Activated T-cell treated with anti-CD3 and anti-CD28 coated beads for 24 hours (primary cell): ENCODE results near the gene SLC46A1.

ENCODE experiments used
- DNase-seq: peaks from one replicate; pipeline ENCODE4 v3.0.0-alpha.2; 2020; ENCODE audit warnings: low read depth

The SLC46A1 gene

GRCh38 chr17:28379814-28380801 lies 25.9 kb downstream of the SLC46A1 start:
- no peak for DNase-seq

- no peak for DNase-seq
Measured at GRCh38 chr17:28372945-28373274, 33.1 kb downstream of the SLC46A1 start.

- no peak for DNase-seq
Measured at GRCh38 chr17:28372203-28372944, 33.6 kb downstream of the SLC46A1 start.

- peak; percentile 83 for DNase-seq
Measured at GRCh38 chr17:28371245-28372202, 34.5 kb downstream of the SLC46A1 start, which contains the start of gene SARM1. SARM1 (plus strand) TSS chr17:28371694; CDS start chr17:28372033, 339 bp downstream.

GRCh38 chr17:28370744-28371103 lies 35.3 kb downstream of the SLC46A1 start:
- no peak for DNase-seq

GRCh38 chr17:28370035-28370743 lies 35.8 kb downstream of the SLC46A1 start, which contains the start of gene VTN:
VTN (minus strand) TSS chr17:28370307; CDS start chr17:28370203, 104 bp downstream.
- DNase-seq = no peak

- no peak for DNase-seq
Measured at GRCh38 chr17:28369684-28370034, 36.4 kb downstream of the SLC46A1 start.

- no peak for DNase-seq
Measured at GRCh38 chr17:28368915-28369683, 36.9 kb downstream of the SLC46A1 start.

- DNase-seq = no peak
Measured at GRCh38 chr17:28368306-28368831, 37.6 kb downstream of the SLC46A1 start.

- DNase-seq = no peak
Measured at GRCh38 chr17:28367641-28368305, 38.2 kb downstream of the SLC46A1 start.

- no peak for DNase-seq
Measured at GRCh38 chr17:28366605-28367004, 39.4 kb downstream of the SLC46A1 start.

- no peak for DNase-seq
Measured at GRCh38 chr17:28365487-28365886, 40.5 kb downstream of the SLC46A1 start.

- no peak for DNase-seq
Measured at GRCh38 chr17:28364665-28365363, 41.2 kb downstream of the SLC46A1 start, which contains the start of gene SEBOX. SEBOX (minus strand) TSS chr17:28365199; CDS start chr17:28365151, 48 bp downstream.

- no peak for DNase-seq
Measured at GRCh38 chr17:28363776-28364650, 42.0 kb downstream of the SLC46A1 start.

GRCh38 chr17:28363186-28363585 lies 42.8 kb downstream of the SLC46A1 start:
- no peak for DNase-seq

GRCh38 chr17:28357901-28358197 lies 48.2 kb downstream of the SLC46A1 start:
- no peak for DNase-seq

- peak; percentile 95 for DNase-seq
Measured at GRCh38 chr17:28357061-28357900, 48.7 kb downstream of the SLC46A1 start, which contains the start of gene POLDIP2. POLDIP2 (minus strand) TSS chr17:28357527; CDS start chr17:28357448, 79 bp downstream.
